Ascending aorta (tissue), 2 donors: ENCODE data around the gene OPRM1. TPM values are rescaled to one million over a fixed set of nuclear protein-coding genes. Genes with fewer than 3 reads are reported as not detected.

ENCODE experiments used
- DNase-seq, 2 donors: peaks; one replicate each; pipeline ENCODE4 v3.0.0-alpha.2; 2019; ENCODE audit warnings: low spot score in 2 of 2
- H3K27ac ChIP-seq, 2 donors: fragments of 200-600 bp; sonication (generic); one replicate each; pipeline ENCODE4 v1.5.1; 2016 to 2017; ENCODE audit warnings: mild to moderate bottlenecking in 1 of 2
- H3K27me3 ChIP-seq: fragments of 200-600 bp; sonication (generic); one replicate; pipeline ENCODE4 v1.5.1; 2017
- H3K36me3 ChIP-seq, 2 donors: fragments of 200-600 bp; sonication (generic); one replicate each; pipeline ENCODE4 v1.5.1; 2016
- H3K4me1 ChIP-seq, 2 donors: fragments of 200-600 bp; sonication (generic); one replicate each; pipeline ENCODE4 v1.5.1; 2016 to 2017; ENCODE audit warnings: mild to moderate bottlenecking in 1 of 2
- H3K4me3 ChIP-seq, 2 donors: fragments of 200-600 bp; sonication (generic); one replicate each; pipeline ENCODE4 v1.5.1; 2016 to 2017; ENCODE audit warnings: mild to moderate bottlenecking in 1 of 2
- H3K9me3 ChIP-seq, 2 donors: fragments of 200-600 bp; sonication (generic); one replicate each; pipeline ENCODE4 v1.5.1; 2016
- intact Hi-C: fragments of 100-400 bp; cut with DNase I; formaldehyde crosslinking; loops from one replicate; pipeline ENCODE4 v1.15.1; 2023
- total RNA-seq: library from RNA; depleted of rRNA; stranded (reverse); fragments of >200 nt; gene quantifications from one replicate; pipeline ENCODE4 v1.1.0, GENCODE V29; 2016
- TF ChIP-seq, protein P1 (sequence below), 3 experiments: fragments of 200-600 bp in 2 of 3; fragments of 450-650 bp in 1 of 3; sonication (generic) in 2 of 3; IDR thresholded peaks; one replicate each; pipeline ENCODE4 v1.5.1; 2016 to 2019; ENCODE audit warnings: antibody characterized with exemption in 3 of 3, mild to moderate bottlenecking in 1 of 3, moderate library complexity in 1 of 3

The OPRM1 gene
- total RNA-seq, 1 donor from 2014 or later = not detected

DNA sequence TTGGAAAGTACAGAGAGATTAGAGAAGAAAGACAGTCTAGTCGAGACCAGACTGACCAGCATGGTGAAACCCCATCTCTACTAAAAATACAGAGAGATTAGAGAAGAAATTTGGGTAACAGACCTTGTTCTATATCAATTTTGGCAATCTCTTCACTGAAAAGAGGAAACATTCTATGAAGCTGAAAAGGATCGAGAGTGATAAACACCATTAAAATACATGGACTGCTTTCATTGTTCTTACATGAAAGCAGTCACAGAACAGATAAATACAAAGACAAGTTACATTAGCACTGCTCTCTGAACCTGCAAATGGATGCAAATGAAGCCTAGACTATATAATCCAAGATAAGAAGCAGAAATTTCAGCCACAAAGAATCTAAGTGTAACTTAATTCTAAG lies 8.4 kb upstream of the OPRM1 start:
- no peak overlapping the region for H3K4me3 ChIP-seq
- TF ChIP-seq, protein P1, sequence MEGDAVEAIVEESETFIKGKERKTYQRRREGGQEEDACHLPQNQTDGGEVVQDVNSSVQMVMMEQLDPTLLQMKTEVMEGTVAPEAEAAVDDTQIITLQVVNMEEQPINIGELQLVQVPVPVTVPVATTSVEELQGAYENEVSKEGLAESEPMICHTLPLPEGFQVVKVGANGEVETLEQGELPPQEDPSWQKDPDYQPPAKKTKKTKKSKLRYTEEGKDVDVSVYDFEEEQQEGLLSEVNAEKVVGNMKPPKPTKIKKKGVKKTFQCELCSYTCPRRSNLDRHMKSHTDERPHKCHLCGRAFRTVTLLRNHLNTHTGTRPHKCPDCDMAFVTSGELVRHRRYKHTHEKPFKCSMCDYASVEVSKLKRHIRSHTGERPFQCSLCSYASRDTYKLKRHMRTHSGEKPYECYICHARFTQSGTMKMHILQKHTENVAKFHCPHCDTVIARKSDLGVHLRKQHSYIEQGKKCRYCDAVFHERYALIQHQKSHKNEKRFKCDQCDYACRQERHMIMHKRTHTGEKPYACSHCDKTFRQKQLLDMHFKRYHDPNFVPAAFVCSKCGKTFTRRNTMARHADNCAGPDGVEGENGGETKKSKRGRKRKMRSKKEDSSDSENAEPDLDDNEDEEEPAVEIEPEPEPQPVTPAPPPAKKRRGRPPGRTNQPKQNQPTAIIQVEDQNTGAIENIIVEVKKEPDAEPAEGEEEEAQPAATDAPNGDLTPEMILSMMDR (IDR thresholded peaks at IDR 0.05) = no peak
- no peaks in the 10 kb centered on the region for H3K36me3 ChIP-seq
- intact Hi-C loops = no loop called here
- no peaks in the 10 kb centered on the region for H3K9me3 ChIP-seq
- DNase-seq = no peak
- H3K27ac ChIP-seq = no peak overlapping the region
- no peaks in the 10 kb centered on the region for H3K4me1 ChIP-seq
- no peaks in the 10 kb centered on the region for H3K27me3 ChIP-seq

DNA sequence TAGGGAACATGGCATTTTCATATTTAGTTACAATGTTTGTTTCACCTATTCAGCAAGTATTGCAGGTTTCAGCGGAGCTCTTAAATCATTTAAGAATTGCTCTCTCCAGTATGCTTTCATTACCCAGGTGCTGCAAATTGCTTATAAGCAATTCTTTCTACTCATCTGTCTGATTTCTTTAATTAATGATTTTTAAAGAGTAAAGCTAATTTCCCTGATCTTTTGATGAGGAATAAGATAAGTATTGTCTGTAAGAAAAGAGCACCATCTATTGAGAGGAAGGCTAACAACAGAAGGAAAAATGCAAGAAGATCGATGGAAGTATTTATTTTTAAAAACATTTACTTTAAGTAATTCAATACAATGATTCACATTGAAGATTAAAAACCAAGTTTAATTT lies 2.0 kb downstream of the OPRM1 start:
- no peaks in the 10 kb centered on the region for H3K27me3 ChIP-seq
- no peaks in the 10 kb centered on the region for H3K4me1 ChIP-seq
- no peak overlapping the region for H3K4me3 ChIP-seq
- intact Hi-C loops = no loop called here
- H3K27ac ChIP-seq = no peak overlapping the region
- H3K36me3 ChIP-seq = no peaks in the 10 kb centered on the region
- H3K9me3 ChIP-seq = no peaks in the 10 kb centered on the region
- TF ChIP-seq, protein P1 (IDR thresholded peaks at IDR 0.05) = no peak
- DNase-seq = no peak

DNA sequence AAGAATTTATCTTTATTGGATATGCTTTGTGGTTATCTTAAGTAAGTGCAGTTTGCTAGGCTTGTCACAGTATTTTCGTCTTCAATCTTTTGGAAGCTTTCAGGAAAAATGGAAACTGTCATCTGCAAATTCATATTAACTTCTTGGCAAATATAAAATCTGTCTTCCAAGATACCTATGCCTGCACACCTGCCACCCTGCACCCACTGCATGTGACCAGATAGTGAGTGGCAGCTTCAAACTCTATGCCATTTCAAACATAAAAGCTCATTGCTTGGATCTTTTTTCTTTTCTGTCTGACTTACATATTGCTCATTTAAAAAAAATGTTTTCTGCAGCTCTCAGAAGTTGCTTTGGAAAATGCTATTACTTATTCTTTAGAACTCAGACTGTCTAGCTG lies 14.1 kb downstream of the OPRM1 start:
- H3K36me3 ChIP-seq = no peaks in the 10 kb centered on the region
- no peaks in the 10 kb centered on the region for H3K4me1 ChIP-seq
- no peak for DNase-seq
- H3K4me3 ChIP-seq = no peak overlapping the region
- no peaks in the 10 kb centered on the region for H3K27me3 ChIP-seq
- intact Hi-C loops = no loop called here
- no peak overlapping the region for H3K27ac ChIP-seq
- TF ChIP-seq, protein P1 (IDR thresholded peaks at IDR 0.05) = no peak
- no peaks in the 10 kb centered on the region for H3K9me3 ChIP-seq

DNA sequence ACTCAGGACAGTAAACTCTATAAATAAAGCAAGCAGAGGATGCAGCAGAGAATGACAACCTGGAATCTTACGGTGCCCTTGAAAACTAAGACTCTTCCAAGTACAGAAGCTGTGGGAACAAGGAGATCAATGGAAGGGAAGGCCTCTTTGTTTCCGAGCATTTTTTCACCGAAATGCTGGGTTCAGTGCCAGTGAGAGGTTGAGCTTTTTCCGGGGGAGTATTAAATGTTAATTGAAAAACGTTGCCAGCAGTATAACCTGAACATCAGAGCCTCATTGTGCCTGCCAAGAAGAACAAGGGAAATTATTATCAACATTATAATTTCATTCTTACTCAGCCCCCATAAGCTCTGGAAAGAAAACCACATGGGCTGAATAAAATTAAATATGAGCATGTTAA lies 17.5 kb downstream of the OPRM1 start:
- no peak for DNase-seq
- Histone ChIP-seq H3K36me3 (no peaks in the 10 kb centered on the region), H3K27ac (no peak overlapping the region), H3K27me3 (no peaks in the 10 kb centered on the region), H3K9me3 (no peaks in the 10 kb centered on the region), H3K4me3 (no peak overlapping the region), H3K4me1 (no peaks in the 10 kb centered on the region)
- intact Hi-C loops = no loop called here
- TF ChIP-seq, protein P1 (IDR thresholded peaks at IDR 0.05) = no peak

DNA sequence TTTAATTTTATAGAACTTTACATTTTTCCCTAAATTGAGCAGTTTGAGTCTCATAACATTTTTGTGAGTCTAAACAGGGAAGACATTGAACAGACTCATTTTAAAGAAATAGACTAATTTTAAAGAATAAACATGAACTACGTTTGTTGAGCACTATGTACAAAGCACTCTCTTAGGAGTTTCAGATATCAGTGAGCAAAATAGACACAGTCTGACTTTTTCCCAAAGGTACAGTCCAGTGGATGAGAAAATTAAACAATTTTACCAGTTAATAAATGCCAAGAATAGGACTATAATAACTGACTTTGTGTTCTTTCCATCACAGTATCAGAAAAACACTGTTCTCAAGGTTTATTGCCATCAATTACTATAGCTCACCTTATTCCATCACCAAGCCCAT lies 18.1 kb downstream of the OPRM1 start:
- TF ChIP-seq, protein P1 (IDR thresholded peaks at IDR 0.05) = no peak
- no peak for DNase-seq
- Histone ChIP-seq H3K27me3 (no peaks in the 10 kb centered on the region), H3K4me3 (no peak overlapping the region), H3K4me1 (no peaks in the 10 kb centered on the region), H3K9me3 (no peaks in the 10 kb centered on the region), H3K27ac (no peak overlapping the region), H3K36me3 (no peaks in the 10 kb centered on the region)
- intact Hi-C loops = no loop called here

DNA sequence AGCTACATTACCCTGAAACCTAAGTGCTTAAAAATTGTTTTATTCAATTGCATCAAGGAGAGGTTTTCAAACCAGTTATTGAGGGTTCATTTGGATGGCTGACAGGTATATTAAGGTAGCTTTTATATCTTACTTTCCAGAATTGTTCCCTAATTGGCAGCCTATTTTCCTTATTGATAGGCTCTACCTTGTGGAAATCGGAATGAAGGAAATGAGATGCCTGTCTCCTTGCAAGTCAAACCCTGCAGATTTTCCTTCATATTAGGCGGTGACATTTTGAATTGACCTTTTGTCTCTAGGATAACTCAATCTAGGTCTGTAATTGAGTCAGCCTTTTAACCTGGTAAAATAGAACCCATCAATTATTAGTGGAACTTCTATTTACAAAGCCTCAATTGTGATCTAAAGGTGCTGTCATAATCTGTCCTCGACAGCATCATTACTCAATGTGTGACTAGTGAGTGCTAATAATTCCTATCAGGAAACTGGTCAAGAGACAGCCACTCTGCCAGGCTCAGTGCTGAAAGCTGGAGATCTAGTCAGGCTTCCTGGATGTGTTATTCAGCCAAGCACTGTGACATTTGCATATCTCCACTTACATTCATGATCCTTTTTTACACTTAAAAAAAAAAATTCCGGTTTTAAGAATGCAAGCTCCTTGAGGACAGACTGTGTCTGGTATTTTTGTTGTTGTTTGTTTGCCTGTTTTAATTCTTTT lies 20.1 kb downstream of the OPRM1 start:
- Histone ChIP-seq H3K36me3 (no peaks in the 10 kb centered on the region), H3K27me3 (no peaks in the 10 kb centered on the region), H3K4me1 (peaks cover 0 to 4% of the 10 kb centered on the region in 2 donors), H3K27ac (no peak overlapping the region), H3K4me3 (no peak overlapping the region), H3K9me3 (no peaks in the 10 kb centered on the region)
- TF ChIP-seq, protein P1 (IDR thresholded peaks at IDR 0.05) = no peak
- DNase-seq = no peak
- intact Hi-C loops = no loop called here
